ENCODE results near the gene TOGARAM2. TPM values are rescaled to one million over a fixed set of nuclear protein-coding genes. Genes with fewer than 3 reads are reported as not detected.

TOGARAM2 gene
- total RNA-seq, 1 donor from 2014 or later, result 51.9 TPM

- no peak for TF ChIP-seq CTCF (IDR thresholded peaks at IDR 0.05; ENCODE audit: borderline replicate concordance)
- no peak overlapping the region for H3K27ac ChIP-seq (replicated peaks)
- H3K27me3 ChIP-seq (ENCODE audit: low read depth), result no peaks in the 10 kb centered on the region
- no peak for DNase-seq
- H3K9me3 ChIP-seq (replicated peaks), result no peaks in the 10 kb centered on the region
- no peaks in the 10 kb centered on the region for H3K36me3 ChIP-seq
- intact Hi-C loops (cut with micrococcal nuclease), result no loop called here
- H3K4me1 ChIP-seq, result no peaks in the 10 kb centered on the region
- no peak overlapping the region for H3K4me3 ChIP-seq
These were observed 19.9 kb downstream of the TOGARAM2 start for GRCh38 chr2:29000956-29001355.

GRCh38 chr2:29001806-29002205 is 20.7 kb downstream of the TOGARAM2 start:
- no peak for TF ChIP-seq CTCF (IDR thresholded peaks at IDR 0.05; ENCODE audit: borderline replicate concordance)
- H3K27ac ChIP-seq (replicated peaks), result no peak overlapping the region
- no peaks in the 10 kb centered on the region for H3K27me3 ChIP-seq (ENCODE audit: low read depth)
- H3K9me3 ChIP-seq (replicated peaks), result no peaks in the 10 kb centered on the region
- no peak overlapping the region for H3K4me3 ChIP-seq
- intact Hi-C loops (cut with micrococcal nuclease), result no loop called here
- no peak for DNase-seq
- H3K4me1 ChIP-seq, result peaks cover 4% of the 10 kb centered on the region
- H3K36me3 ChIP-seq, result no peaks in the 10 kb centered on the region

GRCh38 chr2:29004755-29005154 is 23.7 kb downstream of the TOGARAM2 start:
- TF ChIP-seq CTCF (IDR thresholded peaks at IDR 0.05; ENCODE audit: borderline replicate concordance), result no peak
- H3K36me3 ChIP-seq, result no peaks in the 10 kb centered on the region
- no peak overlapping the region for H3K4me3 ChIP-seq
- no peaks in the 10 kb centered on the region for H3K9me3 ChIP-seq (replicated peaks)
- no peaks in the 10 kb centered on the region for H3K27me3 ChIP-seq (ENCODE audit: low read depth)
- DNase-seq, result no peak
- H3K4me1 ChIP-seq, result peaks cover 7% of the 10 kb centered on the region
- intact Hi-C loops (cut with micrococcal nuclease), result no loop called here
- H3K27ac ChIP-seq (replicated peaks), result no peak overlapping the region

- H3K36me3 ChIP-seq, result no peaks in the 10 kb centered on the region
- no peak for DNase-seq
- no peaks in the 10 kb centered on the region for H3K27me3 ChIP-seq (ENCODE audit: low read depth)
- no peak for TF ChIP-seq CTCF (IDR thresholded peaks at IDR 0.05; ENCODE audit: borderline replicate concordance)
- no peaks in the 10 kb centered on the region for H3K9me3 ChIP-seq (replicated peaks)
- no peak overlapping the region for H3K27ac ChIP-seq (replicated peaks)
- intact Hi-C loops (cut with micrococcal nuclease), result no loop called here
- no peak overlapping the region for H3K4me3 ChIP-seq
- peaks cover 13% of the 10 kb centered on the region for H3K4me1 ChIP-seq
These were observed 24.2 kb downstream of the TOGARAM2 start for GRCh38 chr2:29005331-29005730.

GRCh38 chr2:29006092-29006979 is 25.2 kb downstream of the TOGARAM2 start:
- Histone ChIP-seq H3K36me3 (no peaks in the 10 kb centered on the region), H3K4me3 (no peak overlapping the region), H3K27me3 (ENCODE audit: low read depth) (no peaks in the 10 kb centered on the region), H3K27ac (replicated peaks) (no peak overlapping the region), H3K9me3 (replicated peaks) (no peaks in the 10 kb centered on the region), H3K4me1 (peaks cover 23% of the 10 kb centered on the region)
- intact Hi-C loops (cut with micrococcal nuclease), result no loop called here
- no peak for DNase-seq
- no peak for TF ChIP-seq CTCF (IDR thresholded peaks at IDR 0.05; ENCODE audit: borderline replicate concordance)
